GM20000 (cell line): Measurements from ENCODE around the gene GRIK1.

Experiments used
- DNase-seq: peaks from one replicate; pipeline ENCODE4 v3.0.0; 2012; ENCODE audit warnings: low spot score
- TF ChIP-seq, protein P1 (sequence below): IDR thresholded peaks from 2 replicates; pipeline ENCODE4 v1.5.1; 2012; ENCODE audit warnings: mild to moderate bottlenecking, control low read depth; ENCODE audit errors: extremely low read depth, missing control alignments

The GRIK1 gene

DNA sequence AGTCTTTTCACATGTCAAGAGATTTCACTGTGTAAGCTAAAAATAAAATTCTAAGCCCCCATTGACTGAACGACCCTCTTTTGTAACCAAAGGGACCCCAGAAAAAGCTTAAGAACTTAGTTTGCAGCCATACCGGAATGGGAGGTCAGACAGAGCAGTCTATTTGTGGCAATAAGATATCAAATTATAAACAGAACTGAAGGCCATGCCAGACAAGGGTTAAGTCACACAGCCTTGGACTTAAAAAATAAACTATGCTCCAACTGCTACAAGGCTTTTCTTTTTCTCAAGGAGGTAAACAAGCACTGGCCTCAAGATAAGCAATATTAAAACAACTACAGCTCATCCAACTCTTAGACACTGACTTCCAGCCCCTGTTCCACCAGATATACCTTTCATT lies 384.2 kb downstream of the GRIK1 start:
- TF ChIP-seq, protein P1, sequence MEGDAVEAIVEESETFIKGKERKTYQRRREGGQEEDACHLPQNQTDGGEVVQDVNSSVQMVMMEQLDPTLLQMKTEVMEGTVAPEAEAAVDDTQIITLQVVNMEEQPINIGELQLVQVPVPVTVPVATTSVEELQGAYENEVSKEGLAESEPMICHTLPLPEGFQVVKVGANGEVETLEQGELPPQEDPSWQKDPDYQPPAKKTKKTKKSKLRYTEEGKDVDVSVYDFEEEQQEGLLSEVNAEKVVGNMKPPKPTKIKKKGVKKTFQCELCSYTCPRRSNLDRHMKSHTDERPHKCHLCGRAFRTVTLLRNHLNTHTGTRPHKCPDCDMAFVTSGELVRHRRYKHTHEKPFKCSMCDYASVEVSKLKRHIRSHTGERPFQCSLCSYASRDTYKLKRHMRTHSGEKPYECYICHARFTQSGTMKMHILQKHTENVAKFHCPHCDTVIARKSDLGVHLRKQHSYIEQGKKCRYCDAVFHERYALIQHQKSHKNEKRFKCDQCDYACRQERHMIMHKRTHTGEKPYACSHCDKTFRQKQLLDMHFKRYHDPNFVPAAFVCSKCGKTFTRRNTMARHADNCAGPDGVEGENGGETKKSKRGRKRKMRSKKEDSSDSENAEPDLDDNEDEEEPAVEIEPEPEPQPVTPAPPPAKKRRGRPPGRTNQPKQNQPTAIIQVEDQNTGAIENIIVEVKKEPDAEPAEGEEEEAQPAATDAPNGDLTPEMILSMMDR = no peak
- DNase-seq = no peak

DNA sequence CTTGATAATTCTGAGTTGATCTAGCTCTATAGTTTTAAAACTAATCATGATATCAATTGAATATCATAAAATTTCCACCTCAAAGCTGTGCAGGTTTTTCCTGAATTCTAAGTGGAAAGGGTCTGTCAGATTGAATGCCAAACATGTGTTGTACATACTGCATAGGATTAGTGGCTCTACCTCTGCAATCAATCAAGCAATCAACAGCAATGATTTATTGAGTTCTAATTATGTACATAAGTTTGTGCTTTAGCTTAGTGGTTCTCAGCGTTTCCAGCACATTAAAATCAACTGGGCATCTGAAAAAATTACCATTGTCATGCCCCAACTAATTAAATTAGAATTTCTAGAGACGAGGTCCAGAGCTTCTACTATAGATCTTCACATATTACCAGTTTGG lies 389.6 kb downstream of the GRIK1 start:
- DNase-seq = no peak
- TF ChIP-seq, protein P1 = no peak

DNA sequence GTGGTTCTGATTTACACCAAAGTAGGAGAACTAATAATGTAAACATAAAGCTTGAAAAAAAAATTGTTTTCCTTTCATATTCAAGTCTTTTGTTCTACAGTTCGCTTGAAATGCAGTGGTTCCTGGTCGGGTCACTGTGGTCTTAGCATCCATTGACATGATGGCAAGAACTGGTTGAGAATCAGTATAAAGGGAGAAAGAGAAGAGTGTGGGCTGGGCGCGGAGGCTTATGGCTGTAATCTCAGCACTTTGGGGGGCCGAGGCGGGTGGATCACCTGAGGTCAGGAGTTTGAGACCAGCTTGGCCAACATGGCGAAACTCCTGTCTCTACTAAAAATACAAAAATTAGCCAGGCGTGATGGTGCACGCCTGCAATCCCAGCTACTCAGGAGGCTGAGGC lies 390.2 kb downstream of the GRIK1 start:
- TF ChIP-seq, protein P1 = no peak
- no peak for DNase-seq

DNA sequence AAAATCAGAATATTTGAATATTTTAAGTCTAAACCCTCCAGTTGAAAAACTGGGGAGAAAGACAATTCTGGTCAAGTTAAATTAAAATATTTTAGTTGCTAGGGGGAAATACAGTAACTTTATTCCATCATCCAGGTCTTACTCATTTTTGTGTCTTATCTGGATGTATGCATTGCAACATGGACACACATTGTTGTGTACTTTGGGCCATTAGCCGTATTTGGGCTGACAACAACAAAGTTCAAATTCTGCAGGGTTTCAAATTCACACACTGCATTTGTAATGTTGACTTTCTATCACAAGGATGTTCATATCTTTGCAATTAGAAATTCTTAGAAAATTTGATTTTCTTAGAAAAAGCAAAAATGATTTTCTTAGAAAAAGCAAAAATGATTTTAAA lies 391.8 kb downstream of the GRIK1 start:
- TF ChIP-seq, protein P1 = no peak
- no peak for DNase-seq

DNA sequence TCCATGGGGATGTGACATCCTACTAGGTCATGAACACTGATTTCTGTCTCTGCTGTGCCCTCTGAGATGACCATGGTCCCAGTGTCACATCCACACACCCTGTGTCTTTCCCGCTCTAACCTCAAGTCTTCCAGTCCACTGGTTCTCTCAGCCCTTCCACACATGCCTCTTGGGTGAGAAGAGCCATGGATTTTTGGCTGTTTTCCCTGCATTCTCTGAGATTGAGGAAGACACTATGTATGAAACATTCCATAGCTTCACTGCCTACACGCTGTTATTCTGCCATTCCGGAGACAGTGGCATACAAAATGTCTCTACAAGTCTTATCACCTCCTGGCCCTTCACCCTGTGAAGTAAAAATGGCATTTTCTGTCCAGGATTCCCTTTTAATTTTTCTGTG lies 393.7 kb downstream of the GRIK1 start:
- DNase-seq = no peak
- TF ChIP-seq, protein P1 = no peak

DNA sequence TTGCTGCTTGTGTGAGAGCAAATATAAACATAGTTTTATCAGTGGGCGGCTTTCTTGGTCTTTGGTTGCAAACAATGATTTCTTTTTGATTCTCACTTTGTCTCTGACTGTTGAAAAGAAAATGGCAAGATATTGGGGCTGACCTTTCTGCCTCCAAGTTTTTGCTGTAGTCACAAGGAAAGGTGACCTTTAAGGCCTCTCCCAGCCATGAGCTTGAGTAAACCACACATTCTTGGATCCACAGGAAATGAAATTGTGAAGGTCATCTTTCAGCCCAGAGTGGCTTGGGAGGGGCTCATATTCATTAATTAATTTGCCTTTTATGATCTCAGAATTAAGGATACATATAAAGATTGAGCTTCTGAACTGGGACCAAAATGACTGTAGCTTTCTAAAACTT lies 399.5 kb downstream of the GRIK1 start:
- DNase-seq = no peak
- TF ChIP-seq, protein P1 = no peak

DNA sequence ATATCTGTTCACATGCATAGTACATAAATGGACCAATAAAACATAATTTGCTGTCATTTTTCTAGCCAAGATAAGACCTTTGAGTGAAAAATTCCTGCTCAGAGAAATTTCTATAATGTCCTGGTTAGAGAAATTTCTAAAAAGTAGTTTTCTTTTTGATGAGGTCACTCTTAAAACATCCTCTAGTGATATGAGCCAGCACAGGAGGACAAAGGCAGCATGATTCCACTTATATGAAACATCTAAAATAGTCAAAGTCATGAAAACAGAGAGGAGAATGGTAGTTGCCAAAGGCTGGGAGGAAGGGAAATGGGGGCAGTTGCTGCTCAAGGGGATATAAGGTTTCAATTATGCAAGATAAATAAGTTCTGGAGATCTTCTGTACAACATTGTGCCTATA lies 401.7 kb downstream of the GRIK1 start:
- DNase-seq = no peak
- TF ChIP-seq, protein P1 = no peak

DNA sequence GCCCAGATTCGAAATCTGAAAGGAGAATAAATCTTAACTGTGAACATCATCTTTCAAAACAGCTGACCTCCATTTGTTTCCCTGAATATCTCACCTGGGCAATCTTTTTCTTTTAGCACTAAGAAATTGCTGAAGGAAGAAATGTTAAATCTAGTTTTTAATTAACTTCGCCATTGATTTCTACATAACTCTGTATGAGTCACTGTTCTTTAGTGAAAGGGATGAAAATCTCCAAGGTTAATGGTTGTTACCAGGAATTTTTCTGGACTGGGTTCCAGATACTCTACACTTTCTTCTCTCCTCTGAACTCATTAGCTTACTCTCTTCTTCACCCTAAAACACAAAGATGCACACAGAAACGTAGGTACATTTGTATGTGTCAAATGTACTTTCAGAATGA lies 405.3 kb downstream of the GRIK1 start:
- DNase-seq = no peak

More for the DNA sequence above, 405.3 kb downstream of the GRIK1 start:
- TF ChIP-seq, protein P1 = no peak
